ENCODE data around the gene LCN10. TPM values are rescaled to one million over a fixed set of nuclear protein-coding genes. Genes with fewer than 3 reads are reported as not detected.
A peak's percentile ranks its signal among the peaks of the same experiment; 100 is the strongest.
"Not testable (repeated sequence)": the region's sequence is repeated elsewhere in the genome, so short reads cannot be mapped to it uniquely, and the experiment has no call there.

Gene LCN10
- polyA plus RNA-seq (2012; ENCODE audit: insufficient read depth, insufficient read length): 1.1 TPM

DNA sequence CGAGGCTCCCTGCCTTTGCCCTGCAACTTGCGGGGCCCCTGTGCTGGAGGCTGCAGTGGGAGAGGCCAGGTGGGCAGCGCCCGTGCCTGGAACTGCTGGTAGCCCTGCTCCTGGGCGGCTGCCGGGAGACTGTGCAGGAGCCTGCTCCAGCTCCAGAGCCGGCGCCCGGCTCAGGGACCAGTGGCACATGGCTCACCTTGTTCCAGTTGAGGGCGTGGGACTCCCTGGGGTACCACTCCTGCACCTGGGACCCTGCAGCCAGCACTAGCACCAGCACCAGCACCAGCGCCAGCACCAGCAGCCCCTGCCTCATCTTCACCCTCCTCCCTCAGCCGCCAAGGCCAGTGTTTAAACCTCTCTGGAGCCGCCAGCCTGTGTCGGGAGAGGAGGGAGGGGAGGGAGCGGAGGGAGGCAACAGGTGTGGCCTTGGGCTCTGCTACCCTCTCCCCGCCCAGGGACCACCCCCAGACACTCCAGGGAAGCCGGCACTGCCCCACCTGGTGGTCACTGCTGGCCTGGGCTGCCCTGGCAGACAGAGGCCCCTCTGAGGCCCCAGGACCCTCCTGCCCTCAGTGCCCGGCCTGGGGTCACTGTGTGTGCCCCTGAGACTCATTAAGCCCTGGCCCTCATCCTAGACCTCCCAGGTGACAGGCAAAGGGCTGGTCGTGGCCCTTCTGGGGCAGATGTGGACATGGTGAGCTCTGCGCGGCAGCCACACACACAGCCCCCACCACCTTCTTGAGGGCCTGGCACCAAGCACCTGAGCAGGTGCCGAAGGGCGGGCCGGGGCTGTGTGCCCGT, at the start of gene LCN10:
Gene LCN10, minus strand, starts transcription at position 350 of the 801 bp plus-strand sequence. Its CDS starts 37 bp downstream, at position 313.
- H3K4me3 ChIP-seq (ENCODE audit: low read length): no peak within 1 kb of the TSS
- no peak for DNase-seq (ENCODE audit: low read depth, low spot score)

DNA sequence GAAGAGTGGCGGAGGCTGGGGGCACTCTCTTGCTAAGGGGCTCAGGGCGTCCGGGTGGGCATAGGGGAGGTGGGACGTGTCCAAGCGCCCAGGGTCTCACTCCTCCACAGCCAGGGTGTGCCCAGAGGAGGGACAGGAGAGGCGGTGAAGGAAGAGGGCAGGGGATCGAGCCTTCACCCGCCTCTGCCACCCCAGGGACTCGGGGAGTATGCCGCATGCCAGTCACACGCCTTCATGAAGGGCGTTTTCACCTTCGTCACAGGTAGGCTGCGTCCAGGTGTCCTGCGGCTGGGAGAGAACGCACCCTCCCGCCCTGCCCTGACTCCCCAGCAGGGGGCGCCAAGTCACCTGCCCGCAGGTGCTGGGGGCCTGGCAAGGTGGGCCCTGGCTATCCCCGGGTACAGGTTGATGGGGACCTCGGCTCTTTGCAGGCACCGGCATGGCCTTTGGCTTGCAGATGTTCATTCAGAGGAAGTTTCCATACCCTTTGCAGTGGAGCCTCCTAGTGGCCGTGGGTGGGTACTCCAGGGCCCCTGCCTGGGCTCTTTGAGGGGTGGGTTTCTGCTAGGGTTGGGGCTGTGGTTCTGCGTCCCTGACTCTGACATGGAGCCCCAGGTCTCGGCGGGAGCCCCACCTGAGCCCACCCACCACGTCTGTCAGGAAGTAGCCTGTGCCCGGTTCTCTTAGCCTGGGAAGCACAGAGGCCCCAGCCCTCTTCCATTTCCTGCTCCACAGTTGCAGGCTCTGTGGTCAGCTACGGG, 49.0 kb upstream of the LCN10 start:
- DNase-seq (ENCODE audit: low read depth, low spot score): no peak
- H3K4me3 ChIP-seq (ENCODE audit: low read length): peak overlapping the region; percentile 86

DNA sequence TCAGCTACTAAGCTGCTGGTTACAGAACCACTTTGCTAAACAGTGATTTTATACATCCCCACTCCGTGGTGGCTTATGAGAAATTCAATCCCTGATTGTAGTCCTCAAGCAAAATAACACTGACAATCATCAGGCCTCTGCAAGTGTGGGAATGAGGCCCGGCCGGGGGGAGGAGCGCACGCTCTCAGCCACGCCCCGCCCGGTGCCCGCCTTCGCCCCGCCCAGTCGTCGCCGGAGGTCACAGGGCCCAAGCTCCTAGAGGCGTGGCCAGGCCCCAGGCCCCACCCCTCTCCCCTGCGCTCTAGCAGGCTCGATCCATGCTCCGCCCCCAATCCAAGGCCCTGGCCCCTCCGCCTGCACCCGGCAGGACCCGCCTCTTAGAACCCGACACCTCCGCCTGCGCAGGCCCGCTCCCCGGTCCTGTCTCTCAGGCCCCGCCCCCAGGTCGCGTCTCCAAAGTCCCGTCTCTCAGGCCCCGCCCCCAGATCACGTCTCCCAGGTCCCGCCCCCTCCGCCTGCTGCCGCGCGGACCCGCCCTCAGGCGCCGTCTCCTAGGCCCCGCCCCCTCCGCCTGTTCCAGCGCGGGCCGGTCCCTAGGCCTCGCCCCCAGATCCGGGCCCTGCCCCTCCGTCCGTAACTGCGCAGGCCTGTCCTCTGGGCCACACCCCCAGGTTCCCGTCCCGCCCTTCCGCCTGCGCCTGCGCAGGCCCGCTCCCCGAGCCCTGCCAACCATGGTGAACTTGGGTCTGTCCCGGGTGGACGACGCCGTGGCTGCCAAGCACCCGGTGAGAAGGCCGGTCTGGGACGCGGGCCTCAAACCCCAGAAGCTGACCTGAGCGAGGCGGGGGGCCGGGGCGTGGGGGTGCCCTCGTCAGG, 48.1 kb upstream of the LCN10 start, which contains the start of gene TMEM141:
Gene TMEM141, plus strand, starts transcription at position 705 of the 876 bp plus-strand sequence. Its CDS starts 27 bp downstream, at position 732.
- peak within 1 kb of the TSS; percentile 86 for H3K4me3 ChIP-seq (ENCODE audit: low read length)

DNA sequence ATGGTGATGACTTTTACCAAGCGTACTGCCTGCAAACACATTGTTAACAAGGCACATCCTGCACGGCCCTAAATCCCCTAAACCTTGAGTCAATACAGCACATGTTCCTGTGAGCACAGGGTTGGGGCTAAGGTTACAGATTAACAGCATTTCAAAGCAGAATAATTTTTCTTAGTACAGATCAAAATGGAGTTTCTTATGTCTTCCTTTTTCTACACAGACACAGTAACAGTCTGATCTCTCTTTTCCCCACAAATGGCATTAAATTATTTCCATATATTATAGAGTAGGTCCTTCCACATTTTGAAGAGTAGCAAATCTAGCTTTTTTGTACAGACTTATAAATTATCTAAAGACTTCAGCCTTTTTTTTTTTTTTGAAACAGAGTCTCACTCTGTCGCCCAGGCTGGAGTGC, 46.8 kb upstream of the LCN10 start:
- DNase-seq (ENCODE audit: low read depth, low spot score): no peak
- no peak overlapping the region for H3K4me3 ChIP-seq (ENCODE audit: low read length)

More for the DNA sequence above, 48.1 kb upstream of the LCN10 start, which contains the start of gene TMEM141:
- peak; percentile 97 for DNase-seq (ENCODE audit: low read depth, low spot score)

DNA sequence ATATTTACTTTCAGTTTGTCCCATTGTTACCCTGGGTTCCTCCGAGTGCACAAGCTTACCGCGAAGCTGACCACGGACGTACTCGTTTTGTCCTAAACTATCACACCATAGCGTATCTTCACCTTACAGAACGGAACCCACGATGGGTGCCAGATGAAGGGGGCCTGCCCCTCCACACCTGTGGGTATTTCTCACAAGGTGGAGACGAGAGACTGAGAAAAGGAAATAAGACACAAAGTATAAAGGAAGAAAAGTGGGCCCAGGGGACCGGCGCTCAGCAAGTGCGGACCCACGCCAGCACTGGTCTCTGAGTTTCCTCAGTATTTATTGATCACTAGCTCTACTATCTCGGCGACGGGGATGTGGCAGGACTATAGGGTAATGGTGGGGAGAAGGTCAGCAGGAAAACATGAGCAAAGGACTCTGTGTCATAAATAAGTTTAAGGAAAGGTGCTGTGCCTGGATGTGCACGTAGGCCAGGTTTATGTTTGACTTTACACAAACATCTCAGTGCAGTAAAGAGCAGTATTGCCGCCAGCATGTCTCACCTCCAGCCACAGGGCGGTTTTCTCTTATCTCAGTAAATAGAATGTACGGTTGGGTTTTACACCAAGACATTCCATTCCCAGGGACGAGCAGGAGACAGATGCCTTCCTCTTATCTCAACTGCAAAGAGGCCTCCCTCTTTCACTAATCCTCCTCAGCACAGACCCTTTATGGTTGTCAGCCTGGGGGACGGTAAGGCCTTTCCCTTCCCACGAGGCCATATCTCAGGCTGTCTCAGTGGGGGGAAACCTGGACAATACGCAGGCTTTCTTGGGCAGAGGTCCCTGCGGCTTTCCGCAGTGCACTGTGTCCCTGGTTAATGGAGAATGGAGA, 46.1 kb upstream of the LCN10 start:
- DNase-seq (ENCODE audit: low read depth, low spot score); H3K4me3 ChIP-seq (ENCODE audit: low read length): not testable (repeated sequence)

DNA sequence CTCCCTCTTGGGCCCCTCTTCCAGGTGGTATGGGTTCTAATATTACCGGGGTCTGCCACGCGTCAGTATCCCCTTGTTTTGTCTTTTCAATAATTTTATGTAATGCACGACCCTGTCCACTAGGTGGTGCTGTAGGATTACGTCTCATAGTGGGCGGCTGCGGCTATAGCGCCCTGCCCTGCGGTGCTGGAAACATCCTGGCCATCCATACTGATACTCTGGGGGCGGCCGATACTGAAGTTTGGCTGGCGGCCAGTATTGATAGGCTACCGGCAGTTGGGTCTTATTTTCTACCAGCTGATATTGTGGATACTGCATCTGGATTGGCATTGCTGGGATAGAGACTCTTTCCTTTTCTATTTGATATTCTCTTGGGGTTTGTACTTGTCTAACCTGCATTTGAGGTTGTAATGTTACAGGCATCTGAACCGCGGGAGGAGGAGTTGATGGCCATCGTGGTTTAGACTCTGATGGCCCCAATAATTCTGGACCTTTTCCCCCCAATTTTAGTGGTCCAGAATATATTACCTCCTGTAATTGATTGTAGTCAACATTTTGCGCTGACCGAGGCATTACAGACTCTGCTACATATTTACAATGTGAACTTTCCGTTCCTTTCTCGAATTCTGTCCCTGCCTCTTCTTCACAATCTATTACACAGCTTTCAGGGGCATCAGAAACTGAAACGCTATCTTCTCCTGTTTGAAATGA, 45.1 kb upstream of the LCN10 start:
- peak overlapping the region; percentile 21 for H3K4me3 ChIP-seq (ENCODE audit: low read length)
- peak; percentile 65 for DNase-seq (ENCODE audit: low read depth, low spot score)

DNA sequence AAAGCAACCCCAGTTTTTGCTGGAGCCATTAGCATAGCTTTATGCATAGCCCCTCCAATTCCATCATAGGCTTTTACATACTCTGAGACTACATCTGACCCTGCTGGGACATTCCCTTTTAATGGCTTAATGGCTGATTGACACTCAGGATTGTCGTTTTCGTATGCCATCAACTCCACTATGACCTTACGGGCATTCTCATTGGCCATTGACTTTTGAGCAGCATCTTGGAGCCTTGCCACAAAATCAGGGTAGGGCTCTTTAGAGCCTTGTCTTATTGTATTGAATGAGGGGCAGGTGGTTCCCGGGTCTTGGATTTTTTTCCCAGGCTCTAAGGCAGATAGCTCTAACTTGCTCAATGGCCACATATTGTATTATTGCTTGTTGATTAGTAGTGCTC, 44.2 kb upstream of the LCN10 start:
- not testable (repeated sequence) for H3K4me3 ChIP-seq (ENCODE audit: low read length); DNase-seq (ENCODE audit: low read depth, low spot score)

DNA sequence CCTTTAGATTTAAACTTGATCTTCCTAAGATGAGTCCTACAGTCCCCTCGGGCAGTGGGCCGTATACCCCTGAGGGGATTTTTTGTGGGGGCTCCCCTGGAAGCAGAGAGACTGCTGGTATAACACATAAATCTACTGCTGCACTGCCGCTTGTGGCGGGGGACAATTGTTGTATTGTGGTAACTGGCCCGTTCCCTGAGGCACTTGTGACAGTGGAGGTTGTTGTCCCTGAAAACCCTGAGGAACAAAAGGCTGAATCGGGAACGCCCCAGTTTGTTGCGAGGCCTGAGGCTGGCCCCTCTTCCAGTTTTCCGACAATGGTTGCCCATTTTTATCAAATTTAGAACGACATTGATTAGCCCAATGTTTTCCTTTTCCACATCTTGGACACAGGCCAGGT, 43.7 kb upstream of the LCN10 start:
- H3K4me3 ChIP-seq (ENCODE audit: low read length): no peak overlapping the region
- DNase-seq (ENCODE audit: low read depth, low spot score): no peak

DNA sequence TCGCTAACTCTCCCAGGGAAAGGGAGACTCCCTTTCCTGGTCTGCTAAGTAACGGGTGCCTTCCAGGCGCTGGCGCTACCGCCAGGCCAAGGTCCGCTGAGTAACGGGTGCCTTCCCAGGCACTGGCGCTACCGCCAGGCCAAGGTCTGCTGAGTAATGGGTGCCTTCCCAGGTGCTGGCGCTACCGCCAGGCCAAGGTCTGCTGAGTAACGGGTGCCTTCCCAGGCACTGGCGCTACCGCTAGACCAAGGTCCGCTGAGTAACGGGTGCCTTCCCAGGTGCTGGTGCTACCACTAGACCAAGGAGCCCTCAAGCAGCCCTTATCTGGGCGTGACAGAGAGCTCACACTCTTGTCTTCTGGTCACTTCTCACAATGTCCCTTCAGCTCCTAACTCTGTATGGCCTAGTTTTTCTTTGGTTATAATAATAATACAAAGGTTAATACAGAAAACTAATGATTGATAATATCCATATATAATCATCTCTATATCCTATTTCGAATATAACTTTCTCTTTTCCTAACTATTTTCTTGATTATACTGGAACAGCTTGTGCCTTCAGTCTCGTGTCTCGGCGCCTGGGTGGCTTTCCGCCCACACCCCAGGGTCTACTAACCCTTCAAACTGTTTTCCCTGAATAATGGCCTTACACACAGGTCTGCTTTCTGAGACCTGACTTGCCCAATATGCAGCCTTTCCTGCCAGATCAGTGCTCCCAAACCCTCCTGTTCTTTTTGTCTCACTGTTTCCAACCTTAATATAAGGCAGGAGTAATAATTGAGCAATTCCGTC, 43.0 kb upstream of the LCN10 start:
- not testable (repeated sequence) for DNase-seq (ENCODE audit: low read depth, low spot score); H3K4me3 ChIP-seq (ENCODE audit: low read length)

DNA sequence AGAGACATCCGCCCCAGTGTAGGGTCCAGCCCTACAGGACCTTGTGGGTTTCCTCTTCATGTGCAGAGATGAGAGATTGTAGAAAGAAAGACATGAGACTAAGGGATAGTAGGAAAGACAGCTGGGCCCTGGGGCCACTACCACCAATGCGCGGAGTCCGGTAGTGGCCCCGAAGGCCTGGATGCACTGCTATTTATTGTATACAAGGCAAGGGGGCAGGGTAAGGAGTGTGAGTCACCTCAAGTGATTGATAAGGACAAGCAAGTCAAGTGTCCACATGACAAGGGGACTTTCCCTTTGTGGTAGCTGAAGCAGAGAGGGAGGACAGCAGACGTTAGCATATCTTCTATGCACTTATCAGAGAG, 42.2 kb upstream of the LCN10 start:
- no peak overlapping the region for H3K4me3 ChIP-seq (ENCODE audit: low read length)
- no peak for DNase-seq (ENCODE audit: low read depth, low spot score)

DNA sequence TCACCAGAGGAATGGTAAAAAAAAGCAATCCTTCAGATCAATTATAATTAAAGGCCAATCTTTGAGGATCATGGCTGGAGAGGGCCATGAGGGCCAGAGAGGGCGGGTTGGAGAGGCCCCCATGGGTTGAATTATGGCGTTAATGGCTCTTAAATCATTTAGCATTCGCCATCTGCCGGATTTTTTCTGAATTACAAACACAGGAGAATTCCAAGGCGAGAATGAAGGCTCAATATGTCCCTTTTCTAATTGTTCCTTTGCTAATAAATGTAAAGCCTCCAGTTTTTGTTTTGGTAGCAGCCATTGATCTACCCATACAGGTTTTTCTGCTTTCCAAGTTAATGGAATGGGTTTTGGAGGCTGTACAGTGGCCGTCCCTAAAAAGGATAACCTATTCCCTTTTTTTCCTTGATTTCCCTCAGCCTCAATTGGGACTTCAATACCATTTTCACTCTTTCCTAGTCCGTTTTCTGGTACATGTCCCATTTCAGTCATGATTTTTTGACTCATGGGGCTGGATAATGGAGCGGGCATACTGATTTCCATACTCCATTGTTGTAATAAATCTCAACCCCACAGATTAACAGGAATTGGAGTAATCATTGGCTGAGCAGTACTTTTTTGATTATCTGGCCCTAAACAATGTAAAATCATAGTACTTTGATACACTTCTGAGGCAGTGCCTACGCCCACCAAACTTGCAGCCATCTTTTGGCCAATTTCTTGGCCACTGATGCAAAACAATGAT, 41.7 kb upstream of the LCN10 start:
- DNase-seq (ENCODE audit: low read depth, low spot score): no peak
- no peak overlapping the region for H3K4me3 ChIP-seq (ENCODE audit: low read length)

DNA sequence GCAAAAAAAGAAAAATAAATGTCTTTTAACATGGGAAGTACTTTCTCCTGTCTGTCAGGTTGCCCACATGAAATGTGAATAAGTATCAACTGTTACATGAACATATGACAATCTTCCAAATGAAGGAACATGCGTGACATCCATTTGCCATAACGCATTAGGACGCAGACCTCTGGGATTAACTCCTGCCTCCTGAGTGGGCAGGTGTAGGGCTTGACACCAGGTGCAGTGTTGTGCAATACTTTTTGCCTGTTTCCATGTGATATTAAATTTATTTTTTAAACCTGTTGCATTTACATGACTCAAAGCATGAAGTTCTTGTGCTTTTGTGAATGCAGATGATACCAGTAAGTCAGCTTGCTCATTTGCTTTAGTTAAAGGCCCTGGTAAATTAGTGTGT, 39.7 kb upstream of the LCN10 start:
- DNase-seq (ENCODE audit: low read depth, low spot score): no peak
- no peak overlapping the region for H3K4me3 ChIP-seq (ENCODE audit: low read length)

DNA sequence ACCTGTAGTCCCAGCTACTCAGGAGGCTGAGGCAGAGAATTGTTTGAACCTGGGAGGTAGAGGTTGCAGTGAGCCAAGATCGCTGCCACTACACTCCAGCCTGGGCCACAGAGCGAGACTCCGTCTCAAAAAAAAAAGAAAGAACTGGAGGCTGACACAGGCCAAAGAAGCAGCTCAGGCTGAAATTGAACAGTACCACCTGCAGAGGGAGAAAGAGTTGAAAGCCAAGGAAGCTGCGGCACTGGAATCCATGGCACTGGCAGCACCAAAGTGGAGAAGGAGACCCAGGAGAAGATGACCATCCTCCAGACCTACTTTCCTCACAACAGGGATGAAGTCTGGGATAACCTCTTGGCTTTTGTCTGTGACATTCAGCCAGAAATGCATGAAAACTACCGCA, 37.1 kb upstream of the LCN10 start:
- DNase-seq (ENCODE audit: low read depth, low spot score): no peak
- no peak overlapping the region for H3K4me3 ChIP-seq (ENCODE audit: low read length)

DNA sequence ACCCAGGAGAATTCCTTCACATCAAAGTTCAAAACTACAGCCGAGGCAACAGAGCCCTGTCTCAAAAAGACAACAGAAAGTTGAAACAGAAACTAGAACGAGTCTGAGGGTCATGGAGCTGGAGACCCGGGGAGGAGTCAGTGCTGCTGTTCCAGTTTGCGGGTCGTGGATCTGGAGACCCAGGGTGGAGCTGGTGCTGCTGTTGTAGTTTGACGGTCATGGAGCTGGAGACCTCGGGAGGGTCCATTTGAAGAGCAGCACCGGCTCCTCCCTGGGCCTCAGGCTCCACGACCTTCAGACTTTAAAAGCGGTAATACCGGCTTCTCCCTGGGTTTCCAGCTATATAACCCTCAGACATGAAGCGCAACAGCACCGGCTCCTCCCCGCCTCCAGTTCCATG, 34.6 kb upstream of the LCN10 start:
- DNase-seq (ENCODE audit: low read depth, low spot score): no peak
- no peak overlapping the region for H3K4me3 ChIP-seq (ENCODE audit: low read length)

DNA sequence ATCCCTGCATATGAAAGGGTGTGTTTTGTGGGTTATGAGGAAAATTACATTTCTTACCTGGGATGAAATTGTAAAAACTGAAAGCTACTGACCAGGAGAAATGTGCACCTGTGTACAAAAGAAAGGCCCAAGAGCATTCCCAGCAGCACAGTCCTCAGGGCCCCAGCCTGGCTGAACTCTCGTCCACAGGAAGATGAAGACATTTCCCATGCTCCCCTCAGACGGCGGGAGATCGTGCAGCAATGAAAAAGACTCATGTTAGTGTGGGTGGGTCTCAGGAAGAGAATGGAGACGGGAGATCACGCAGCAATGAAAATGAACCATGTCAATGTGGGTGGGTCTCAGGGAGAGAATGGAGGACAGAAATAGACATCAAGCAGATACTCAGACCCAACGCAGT, 34.2 kb upstream of the LCN10 start:
- DNase-seq (ENCODE audit: low read depth, low spot score): no peak
- no peak overlapping the region for H3K4me3 ChIP-seq (ENCODE audit: low read length)

DNA sequence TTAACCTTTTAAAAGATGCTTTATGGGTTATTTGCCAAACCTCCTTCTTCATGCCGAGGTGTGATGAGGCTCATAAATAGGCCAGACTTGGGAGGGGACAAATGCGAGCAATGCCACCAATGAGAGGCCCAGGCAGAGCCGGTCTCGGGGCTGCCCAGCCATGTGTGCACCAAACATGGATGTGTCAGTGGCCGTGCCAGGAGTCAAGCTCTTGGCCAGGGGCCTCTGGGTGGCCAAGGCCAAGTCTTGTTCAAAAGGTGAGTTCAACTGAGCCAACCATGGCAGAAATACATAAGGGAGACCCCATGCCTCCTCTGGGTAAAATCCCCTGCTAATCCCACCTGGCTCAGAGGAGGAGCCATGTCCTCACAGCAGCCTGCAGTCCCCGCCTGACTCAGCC, 32.5 kb upstream of the LCN10 start:
- no peak for DNase-seq (ENCODE audit: low read depth, low spot score)
- no peak overlapping the region for H3K4me3 ChIP-seq (ENCODE audit: low read length)
